Measurements from ENCODE around the gene BSG. TPM values are rescaled to one million over a fixed set of nuclear protein-coding genes. Genes with fewer than 3 reads are reported as not detected.

Gene BSG
- total RNA-seq, 4 donors from 2014 or later: 211 to 305 (median 280) TPM

DNA sequence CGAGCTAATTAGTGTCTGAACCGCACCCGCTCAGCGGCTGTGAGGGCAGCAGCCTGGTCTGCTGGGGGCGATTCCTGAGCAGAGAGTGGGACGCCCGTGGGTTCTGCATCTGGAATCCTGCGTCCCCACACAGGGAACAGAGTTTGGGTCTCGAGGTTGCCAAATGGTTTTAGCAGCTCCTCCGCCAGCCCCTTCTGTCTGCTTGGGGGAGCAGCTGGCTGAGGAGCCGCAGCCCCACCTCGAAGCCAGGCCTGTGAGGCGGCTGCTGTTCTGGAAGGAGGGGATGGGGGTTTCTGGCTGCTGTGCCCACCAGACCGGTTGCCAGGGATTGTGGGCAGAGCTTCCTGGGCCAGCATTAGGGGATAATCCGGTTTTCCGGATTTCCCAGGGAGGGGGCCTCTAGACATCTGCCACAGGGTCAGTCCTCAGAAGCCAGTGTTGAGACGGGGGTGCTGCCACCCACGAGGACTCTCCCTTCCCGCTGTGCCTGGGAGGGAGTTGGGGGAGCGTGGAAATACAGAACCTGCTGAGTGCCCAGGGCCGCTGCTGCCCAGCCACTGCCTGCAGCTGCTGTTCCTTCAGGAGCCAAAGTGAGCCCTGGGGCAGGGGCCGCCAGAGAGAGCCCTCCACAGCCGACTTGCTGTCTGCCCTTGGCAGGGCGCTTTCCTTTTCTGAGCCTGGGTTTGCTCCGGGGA is 38.9 kb upstream of the BSG start:
- intact Hi-C loops (cut with DNase I; ENCODE audit: low total_unique reads): no loop called here
- no peak for DNase-seq
- H3K9me3 ChIP-seq: no peaks in the 10 kb centered on the region
- TF ChIP-seq, protein P1, sequence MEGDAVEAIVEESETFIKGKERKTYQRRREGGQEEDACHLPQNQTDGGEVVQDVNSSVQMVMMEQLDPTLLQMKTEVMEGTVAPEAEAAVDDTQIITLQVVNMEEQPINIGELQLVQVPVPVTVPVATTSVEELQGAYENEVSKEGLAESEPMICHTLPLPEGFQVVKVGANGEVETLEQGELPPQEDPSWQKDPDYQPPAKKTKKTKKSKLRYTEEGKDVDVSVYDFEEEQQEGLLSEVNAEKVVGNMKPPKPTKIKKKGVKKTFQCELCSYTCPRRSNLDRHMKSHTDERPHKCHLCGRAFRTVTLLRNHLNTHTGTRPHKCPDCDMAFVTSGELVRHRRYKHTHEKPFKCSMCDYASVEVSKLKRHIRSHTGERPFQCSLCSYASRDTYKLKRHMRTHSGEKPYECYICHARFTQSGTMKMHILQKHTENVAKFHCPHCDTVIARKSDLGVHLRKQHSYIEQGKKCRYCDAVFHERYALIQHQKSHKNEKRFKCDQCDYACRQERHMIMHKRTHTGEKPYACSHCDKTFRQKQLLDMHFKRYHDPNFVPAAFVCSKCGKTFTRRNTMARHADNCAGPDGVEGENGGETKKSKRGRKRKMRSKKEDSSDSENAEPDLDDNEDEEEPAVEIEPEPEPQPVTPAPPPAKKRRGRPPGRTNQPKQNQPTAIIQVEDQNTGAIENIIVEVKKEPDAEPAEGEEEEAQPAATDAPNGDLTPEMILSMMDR (IDR thresholded peaks at IDR 0.05): no peak
- TF ChIP-seq POLR2A (IDR thresholded peaks at IDR 0.05): no peak
- H3K4me3 ChIP-seq: peak overlapping the region; percentile 97 to 98
- H3K4me1 ChIP-seq: peaks cover 0 to 23% of the 10 kb centered on the region in 2 donors
- peak overlapping the region; percentile 90 to 93 for H3K27ac ChIP-seq
- H3K36me3 ChIP-seq: no peaks in the 10 kb centered on the region
- H3K27me3 ChIP-seq: no peaks in the 10 kb centered on the region

DNA sequence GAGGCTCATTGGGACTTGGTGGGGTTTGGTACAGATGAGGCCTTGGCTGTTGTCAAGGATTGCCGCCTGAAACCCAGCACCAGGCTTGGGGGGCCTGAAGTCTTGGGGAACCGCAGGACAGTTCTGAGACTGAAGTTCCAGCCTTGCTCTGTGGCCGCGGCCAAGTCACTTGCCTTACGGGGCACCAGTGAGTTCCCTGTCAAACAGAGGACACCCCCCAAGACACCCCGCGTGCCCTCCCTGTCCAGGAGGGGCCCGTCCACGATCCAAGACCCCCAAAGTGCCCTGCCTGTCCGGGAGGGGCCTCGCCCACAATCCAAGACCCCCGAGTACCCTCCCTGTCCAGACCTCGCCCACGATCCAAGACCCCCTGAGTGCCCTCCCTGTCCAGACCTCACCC is 38.3 kb upstream of the BSG start:
- TF ChIP-seq, protein P1 (IDR thresholded peaks at IDR 0.05): no peak
- TF ChIP-seq POLR2A (IDR thresholded peaks at IDR 0.05): no peak
- Histone ChIP-seq H3K9me3 (no peaks in the 10 kb centered on the region), H3K36me3 (no peaks in the 10 kb centered on the region), H3K4me3 (no peak overlapping the region), H3K27ac (peak overlapping the region; percentile 90 to 93), H3K4me1 (peaks cover 0 to 23% of the 10 kb centered on the region in 2 donors), H3K27me3 (no peaks in the 10 kb centered on the region)
- DNase-seq: no peak
- intact Hi-C loops (cut with DNase I; ENCODE audit: low total_unique reads): no loop called here

DNA sequence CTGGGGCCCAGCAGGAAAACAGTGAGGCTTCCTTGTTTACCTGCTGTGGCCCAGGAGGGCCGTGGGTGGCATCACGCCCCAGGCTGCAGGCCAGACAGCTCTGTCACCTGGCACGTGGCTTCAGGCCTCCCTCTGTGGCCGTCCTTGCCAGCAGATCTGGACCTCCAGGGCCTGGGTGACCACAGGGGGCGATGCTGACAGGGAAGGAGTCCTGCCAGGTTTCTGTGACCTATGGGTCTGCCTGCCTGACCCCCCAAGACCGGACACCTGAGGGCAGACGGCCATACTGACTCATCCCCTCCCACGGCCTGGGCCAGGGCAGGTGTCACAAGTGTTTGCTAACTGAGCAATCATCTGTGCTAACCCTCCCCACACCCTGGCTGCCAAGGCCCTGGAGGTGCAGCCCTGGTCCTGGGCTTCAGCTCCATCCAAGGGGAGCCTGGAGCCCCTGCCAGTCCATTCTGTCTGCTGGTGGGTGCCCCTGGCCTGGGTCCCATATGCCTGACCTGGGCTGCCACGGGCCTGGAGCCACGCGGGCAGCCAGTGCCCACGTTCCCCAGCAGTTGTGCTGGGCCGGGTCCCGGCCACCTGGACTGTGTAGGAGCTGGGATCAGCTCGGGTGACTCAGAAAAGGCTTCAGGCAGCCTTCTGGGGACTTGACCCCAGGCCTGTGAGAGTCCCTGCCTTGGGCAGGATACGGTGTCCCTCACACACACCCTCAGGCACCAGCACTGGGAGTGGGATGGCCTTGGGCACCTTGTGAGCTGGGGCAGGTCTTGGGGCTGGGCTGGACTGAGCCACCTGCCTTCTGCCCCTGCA is 37.2 kb upstream of the BSG start:
- Histone ChIP-seq H3K4me3 (no peak overlapping the region), H3K27me3 (no peaks in the 10 kb centered on the region), H3K36me3 (no peaks in the 10 kb centered on the region), H3K27ac (no peak overlapping the region), H3K9me3 (no peaks in the 10 kb centered on the region), H3K4me1 (peaks cover 0 to 23% of the 10 kb centered on the region in 2 donors)
- intact Hi-C loops (cut with DNase I; ENCODE audit: low total_unique reads): no loop called here
- no peak for DNase-seq
- TF ChIP-seq, protein P1 (IDR thresholded peaks at IDR 0.05): no peak
- no peak for TF ChIP-seq POLR2A (IDR thresholded peaks at IDR 0.05)

DNA sequence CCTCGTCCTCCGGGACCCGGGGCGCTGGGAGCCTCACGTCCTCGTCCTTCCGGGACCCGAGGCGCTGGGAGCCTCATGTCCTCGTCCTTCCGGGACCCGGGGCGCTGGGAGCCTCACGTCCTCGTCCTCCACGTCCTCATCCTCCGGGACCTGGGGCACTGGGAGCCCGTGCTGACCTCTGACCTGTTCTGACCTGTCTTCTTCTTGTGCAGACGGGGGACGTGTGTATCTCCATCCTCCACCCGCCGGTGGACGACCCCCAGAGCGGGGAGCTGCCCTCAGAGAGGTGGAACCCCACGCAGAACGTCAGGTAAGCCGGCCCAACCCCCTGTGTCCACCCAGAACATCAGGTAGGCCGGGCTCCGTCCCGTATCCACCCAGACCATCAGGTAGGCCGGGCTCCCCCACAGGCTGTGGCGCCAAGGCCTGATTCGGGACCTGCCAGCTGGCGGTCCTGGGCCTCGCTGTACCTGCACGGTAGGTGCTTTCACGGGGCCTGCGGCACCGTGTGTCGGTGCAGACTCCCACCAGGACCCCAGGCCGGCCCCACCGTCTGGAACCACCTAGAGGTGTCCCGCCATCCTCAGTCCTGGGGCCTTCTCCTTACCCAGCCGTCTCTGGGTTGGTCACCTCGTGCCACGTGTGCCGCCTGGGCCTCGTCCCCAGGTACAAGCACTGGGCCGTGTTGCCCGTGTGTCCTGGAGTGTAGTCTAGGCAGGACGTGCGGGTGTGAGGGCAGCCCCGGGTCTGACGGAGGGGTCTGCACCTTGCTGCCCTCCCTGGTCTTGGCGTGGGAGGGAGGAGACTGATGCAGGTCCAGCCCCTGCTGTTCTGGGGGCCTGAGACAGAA is 36.1 kb upstream of the BSG start:
- Histone ChIP-seq H3K36me3 (no peaks in the 10 kb centered on the region), H3K4me3 (no peak overlapping the region), H3K27ac (no peak overlapping the region), H3K9me3 (no peaks in the 10 kb centered on the region), H3K27me3 (no peaks in the 10 kb centered on the region), H3K4me1 (peaks cover 0 to 23% of the 10 kb centered on the region in 2 donors)
- TF ChIP-seq, protein P1 (IDR thresholded peaks at IDR 0.05): no peak
- no peak for TF ChIP-seq POLR2A (IDR thresholded peaks at IDR 0.05)
- DNase-seq: no peak
- intact Hi-C loops (cut with DNase I; ENCODE audit: low total_unique reads): no loop called here
